ENCODE results near the gene SLU7.

- TF ChIP-seq CTCF (IDR thresholded peaks at IDR 0.05; ENCODE audit: extremely low read depth in 1 of 2, insufficient read depth in 1 of 2, low read depth in 1 of 2, low read length in 2 of 2) (no peak), FOS (IDR thresholded peaks at IDR 0.05; ENCODE audit: borderline replicate concordance, insufficient read depth, low read length) (no peak), MAX (IDR thresholded peaks at IDR 0.05; ENCODE audit: insufficient read depth, insufficient read length) (no peak), POLR2A (IDR thresholded peaks at IDR 0.05; ENCODE audit: low read depth, low read length) (no peak), GATA2 (IDR thresholded peaks at IDR 0.05; ENCODE audit: insufficient read depth, insufficient read length, low read depth, low read length) (no peak), JUN (IDR thresholded peaks at IDR 0.05; ENCODE audit: borderline replicate concordance, insufficient read depth, insufficient read length, low read depth) (peak; percentile 13), POLR2AphosphoS5 (IDR thresholded peaks at IDR 0.05; ENCODE audit: insufficient read depth, low read depth, low read length) (no peak), EZH2 (IDR thresholded peaks at IDR 0.05; ENCODE audit: borderline replicate concordance, low read depth, low read length, severe bottlenecking) (no peak)
These were observed 32.4 kb upstream of the SLU7 start for GRCh38 chr5:160451281-160451680.
